Measurements from ENCODE around the gene GDPD3.

The GDPD3 gene

GRCh38 chr16:30088832-30089624, 24.3 kb downstream of the GDPD3 start:
- H3K4me3 ChIP-seq (ENCODE audit: low read depth, low read length), result no peak overlapping the region

GRCh38 chr16:30088237-30088831, 25.0 kb downstream of the GDPD3 start:
- no peak for TF ChIP-seq CTCF (IDR thresholded peaks at IDR 0.05; ENCODE audit: control insufficient read depth, extremely low read depth, insufficient read depth)
- H3K4me3 ChIP-seq (ENCODE audit: low read depth, low read length), result no peak overlapping the region
- DNase-seq (ENCODE audit: low read depth), result no peak

More at GRCh38 chr16:30088832-30089624, 24.3 kb downstream of the GDPD3 start:
- no peak for DNase-seq (ENCODE audit: low read depth)
- no peak for TF ChIP-seq CTCF (IDR thresholded peaks at IDR 0.05; ENCODE audit: control insufficient read depth, extremely low read depth, insufficient read depth)

- no peak overlapping the region for H3K4me3 ChIP-seq (ENCODE audit: low read depth, low read length)
- no peak for DNase-seq (ENCODE audit: low read depth)
- no peak for TF ChIP-seq CTCF (IDR thresholded peaks at IDR 0.05; ENCODE audit: control insufficient read depth, extremely low read depth, insufficient read depth)
These were observed 26.0 kb downstream of the GDPD3 start for GRCh38 chr16:30087181-30087898.

- DNase-seq (ENCODE audit: low read depth), result no peak
- no peak for TF ChIP-seq CTCF (IDR thresholded peaks at IDR 0.05; ENCODE audit: control insufficient read depth, extremely low read depth, insufficient read depth)
- H3K4me3 ChIP-seq (ENCODE audit: low read depth, low read length), result no peak overlapping the region
These were observed 26.8 kb downstream of the GDPD3 start for GRCh38 chr16:30086291-30087140.

- no peak for DNase-seq (ENCODE audit: low read depth)
- H3K4me3 ChIP-seq (ENCODE audit: low read depth, low read length), result no peak overlapping the region
- no peak for TF ChIP-seq CTCF (IDR thresholded peaks at IDR 0.05; ENCODE audit: control insufficient read depth, extremely low read depth, insufficient read depth)
These were observed 27.5 kb downstream of the GDPD3 start for GRCh38 chr16:30085820-30086219.

- no peak overlapping the region for H3K4me3 ChIP-seq (ENCODE audit: low read depth, low read length)
- DNase-seq (ENCODE audit: low read depth), result no peak
- no peak for TF ChIP-seq CTCF (IDR thresholded peaks at IDR 0.05; ENCODE audit: control insufficient read depth, extremely low read depth, insufficient read depth)
These were observed 28.1 kb downstream of the GDPD3 start for GRCh38 chr16:30085247-30085646.

All from LNCaP clone FGC (cell line).